Smooth muscle cell (in vitro differentiated cells): ENCODE measurements around the gene PLXNA2. TPM values are rescaled to one million over a fixed set of nuclear protein-coding genes. Genes with fewer than 3 reads are reported as not detected.

Experiments
- DNase-seq: peaks from one replicate; lab custom pipeline; 2025; ENCODE audit not compliant: unreplicated experiment; lab: John Stamatoyannopoulos, UW
- H2AFZ ChIP-seq: fragments of 200-600 bp; sonication (generic); 2 replicates; pipeline ENCODE4 v1.6.0; 2016; ENCODE audit warnings: antibody characterized with exemption, low read depth, mild to moderate bottlenecking
- H3F3A ChIP-seq: fragments of 200-600 bp; sonication (generic); 2 replicates; pipeline ENCODE4 v1.6.0; 2017; ENCODE audit warnings: antibody characterized with exemption, low read depth
- H3K27ac ChIP-seq: fragments of 200-600 bp; sonication (generic); 2 replicates; pipeline ENCODE4 v1.5.1; 2016; ENCODE audit warnings: low read depth, mild to moderate bottlenecking
- H3K27me3 ChIP-seq: fragments of 200-600 bp; sonication (generic); 2 replicates; pipeline ENCODE4 v1.6.1; 2016; ENCODE audit warnings: low read depth, mild to moderate bottlenecking
- H3K36me3 ChIP-seq: fragments of 200-600 bp; sonication (generic); 2 replicates; pipeline ENCODE4 v1.5.1; 2016; ENCODE audit warnings: low read depth
- H3K4me1 ChIP-seq: fragments of 200-600 bp; sonication (generic); 2 replicates; pipeline ENCODE4 v1.5.1; 2016; ENCODE audit warnings: low read depth
- H3K4me2 ChIP-seq: fragments of 200-600 bp; sonication (generic); 2 replicates; pipeline ENCODE4 v1.6.0; 2016; ENCODE audit warnings: mild to moderate bottlenecking
- H3K4me3 ChIP-seq: fragments of 200-600 bp; sonication (generic); 2 replicates; pipeline ENCODE4 v1.5.1; 2016; ENCODE audit warnings: mild to moderate bottlenecking
- H3K79me2 ChIP-seq: fragments of 200-600 bp; sonication (generic); 2 replicates; pipeline ENCODE4 v1.6.0; 2016; ENCODE audit warnings: low read depth, mild to moderate bottlenecking
- H3K9ac ChIP-seq: fragments of 200-600 bp; sonication (generic); 2 replicates; pipeline ENCODE4 v1.6.0; 2016; ENCODE audit warnings: low read depth
- H3K9me3 ChIP-seq: fragments of 200-600 bp; sonication (generic); replicated peaks from 2 replicates; pipeline ENCODE4 v1.5.1; 2016; ENCODE audit warnings: low read depth
- H4K20me1 ChIP-seq: fragments of 200-600 bp; sonication (generic); 2 replicates; pipeline ENCODE4 v1.6.0; 2016; ENCODE audit warnings: low read depth
- CTCF ChIP-seq: fragments of 200-600 bp; sonication (generic); IDR thresholded peaks from 2 replicates; pipeline ENCODE4 v1.5.1; 2017; ENCODE audit warnings: borderline replicate concordance, mild to moderate bottlenecking, antibody characterized with exemption; ENCODE audit not compliant: insufficient read depth, poor library complexity, severe bottlenecking
- WGBS: methylation state at CpG from one replicate; pipeline ENCODE4 v1.1.7; 2016; ENCODE audit warnings: low lambda C conversion rate; 5-methylcytosine and 5-hydroxymethylcytosine counted together
- polyA plus RNA-seq: library from polyadenylated mRNA; unstranded; fragments of >200 nt; fragmentation: Nextera tagmentation; extraction: Ambion mirVana; gene quantifications from 2 replicates; pipeline ENCODE4 v1.2.1, GENCODE V29; 2016
- total RNA-seq: library from RNA; depleted of rRNA; stranded (reverse); fragments of >200 nt; gene quantifications from 2 replicates; pipeline ENCODE4 v1.2.3, GENCODE V29; 2014

Gene PLXNA2
- total and polyA plus RNA-seq, 2 experiments from 2014 or later = 8.2 to 8.7 TPM

GRCh38 chr1:208205216-208206013 lies 38.8 kb downstream of the PLXNA2 start:
- Histone ChIP-seq H2AFZ (no peak overlapping the region), H3K4me3 (no peak overlapping the region), H3K27ac (no peak overlapping the region), H3F3A (peaks cover 13% of the 10 kb centered on the region), H3K36me3 (no peaks in the 10 kb centered on the region), H3K79me2 (peaks cover under 1% of the 10 kb centered on the region), H3K27me3 (no peaks in the 10 kb centered on the region), H3K4me2 (no peak overlapping the region), H3K9me3 (no peaks in the 10 kb centered on the region), H4K20me1 (no peaks in the 10 kb centered on the region), H3K4me1 (peaks cover 32% of the 10 kb centered on the region), H3K9ac (no peak overlapping the region)
- TF ChIP-seq CTCF = no peak
- WGBS = 89% methylated on average over 5 of the region's 5 CpGs
- DNase-seq = no peak

DNA sequence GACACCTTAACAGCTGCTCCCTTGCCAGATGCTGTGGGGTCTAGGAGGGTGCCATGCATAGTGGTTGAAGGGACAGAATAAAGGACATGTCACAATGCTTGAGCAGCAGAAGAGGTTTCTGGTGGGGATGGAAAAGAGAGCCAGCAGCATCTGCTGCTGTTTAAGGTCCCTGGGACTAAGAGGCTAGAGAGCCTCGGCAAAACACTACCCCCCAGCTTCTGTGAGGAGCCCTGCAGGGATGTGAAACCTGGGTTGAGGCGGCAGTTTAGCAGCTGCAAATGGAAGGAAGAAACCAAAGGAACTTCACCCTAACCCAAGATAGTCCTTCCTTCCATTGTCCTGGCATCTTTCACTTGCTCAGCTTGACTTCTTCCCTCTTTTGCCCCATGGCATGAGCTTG lies 39.4 kb downstream of the PLXNA2 start:
- H3K4me3 ChIP-seq = no peak overlapping the region
- no peak overlapping the region for H3K9ac ChIP-seq
- no peaks in the 10 kb centered on the region for H3K79me2 ChIP-seq
- DNase-seq = no peak
- no peak for TF ChIP-seq CTCF
- no peak overlapping the region for H2AFZ ChIP-seq
- H3K4me2 ChIP-seq = no peak overlapping the region
- H3K27me3 ChIP-seq = no peaks in the 10 kb centered on the region
- H4K20me1 ChIP-seq = no peaks in the 10 kb centered on the region
- H3K27ac ChIP-seq = peak overlapping the region; percentile 72
- no peaks in the 10 kb centered on the region for H3K36me3 ChIP-seq
- H3K9me3 ChIP-seq = no peaks in the 10 kb centered on the region
- H3K4me1 ChIP-seq = peaks cover 32% of the 10 kb centered on the region
- H3F3A ChIP-seq = peaks cover 13% of the 10 kb centered on the region
- 92% methylated on average over 2 of the region's 2 CpGs for WGBS

- no peak for TF ChIP-seq CTCF
- H3K4me1 ChIP-seq = peaks cover 28% of the 10 kb centered on the region
- no peaks in the 10 kb centered on the region for H3K9me3 ChIP-seq
- H3K27me3 ChIP-seq = no peaks in the 10 kb centered on the region
- no peaks in the 10 kb centered on the region for H4K20me1 ChIP-seq
- peak overlapping the region; percentile 39 for H3K4me2 ChIP-seq
- DNase-seq = no peak
- WGBS = 72% methylated on average over 7 of the region's 7 CpGs
- H3K79me2 ChIP-seq = no peaks in the 10 kb centered on the region
- H3F3A ChIP-seq = peaks cover 13% of the 10 kb centered on the region
- H3K27ac ChIP-seq = peak overlapping the region; percentile 72
- no peak overlapping the region for H3K4me3 ChIP-seq
- H3K36me3 ChIP-seq = no peaks in the 10 kb centered on the region
- H2AFZ ChIP-seq = no peak overlapping the region
- no peak overlapping the region for H3K9ac ChIP-seq
These were observed 40.2 kb downstream of the PLXNA2 start for GRCh38 chr1:208203848-208204609.
